ENCODE measurements around the gene MRPS35. TPM values are rescaled to one million over a fixed set of nuclear protein-coding genes. Genes with fewer than 3 reads are reported as not detected.

The MRPS35 gene
- total RNA-seq, 1 experiment from 2014 or later = 43.5 TPM

GRCh38 chr12:27802511-27802910 lies 91.9 kb downstream of the MRPS35 start (continued):
- TF ChIP-seq ARID4B (CRISPR knock-in tag; IDR thresholded peaks at IDR 0.05; ENCODE audit: borderline replicate concordance) (no peak), ZNF138 (CRISPR knock-in tag; conservative IDR thresholded peaks at IDR 0.05) (no peak), MAX (CRISPR knock-in tag; IDR thresholded peaks at IDR 0.05) (no peak), ZNF671 (CRISPR knock-in tag; IDR thresholded peaks at IDR 0.05) (no peak), MYBL2 (CRISPR knock-in tag; IDR thresholded peaks at IDR 0.05) (no peak), NR1H2 (CRISPR knock-in tag; IDR thresholded peaks at IDR 0.05) (no peak), ATF1 (CRISPR knock-in tag; IDR thresholded peaks at IDR 0.05) (no peak), ZNF263 (CRISPR knock-in tag; IDR thresholded peaks at IDR 0.05; ENCODE audit: low read depth) (no peak), MXD4 (CRISPR knock-in tag; IDR thresholded peaks at IDR 0.05; ENCODE audit: borderline replicate concordance) (no peak)
- TF ChIP-seq, protein P1, sequence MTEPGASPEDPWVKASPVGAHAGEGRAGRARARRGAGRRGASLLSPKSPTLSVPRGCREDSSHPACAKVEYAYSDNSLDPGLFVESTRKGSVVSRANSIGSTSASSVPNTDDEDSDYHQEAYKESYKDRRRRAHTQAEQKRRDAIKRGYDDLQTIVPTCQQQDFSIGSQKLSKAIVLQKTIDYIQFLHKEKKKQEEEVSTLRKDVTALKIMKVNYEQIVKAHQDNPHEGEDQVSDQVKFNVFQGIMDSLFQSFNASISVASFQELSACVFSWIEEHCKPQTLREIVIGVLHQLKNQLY (CRISPR knock-in tag; IDR thresholded peaks at IDR 0.05) = no peak

DNA sequence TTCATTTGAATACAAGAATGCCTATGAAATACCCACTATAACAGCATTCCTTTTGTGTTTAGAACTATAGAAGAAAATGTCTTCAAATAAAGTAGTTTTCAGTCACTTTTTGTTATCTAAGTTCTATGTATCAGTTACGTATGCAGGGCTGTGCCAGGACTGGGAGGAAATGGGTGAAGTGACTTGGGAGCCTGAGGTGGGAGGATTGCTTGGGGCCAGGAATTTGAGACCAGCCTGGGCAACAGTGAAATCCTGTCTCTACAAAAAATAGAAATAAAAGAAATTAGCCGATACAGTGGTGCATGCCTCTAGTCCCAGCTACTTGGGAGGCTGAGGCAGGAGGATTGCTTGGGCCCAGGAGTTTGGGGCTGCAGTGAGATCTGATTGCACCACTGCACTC lies 92.3 kb downstream of the MRPS35 start:
- H3K27ac Mint-ChIP-seq = no peak overlapping the region
- CTCF ChIA-PET = interaction anchor here (0.6 kb wide), 1 partner anchor 148 kb away, joined by 3 read pairs; no protein-coding TSS in a partner anchor
- TF ChIP-seq TEAD1 (CRISPR knock-in tag; IDR thresholded peaks at IDR 0.05) (no peak), ATF3 (CRISPR knock-in tag; conservative IDR thresholded peaks at IDR 0.05) (no peak), HMGA2 (CRISPR knock-in tag; IDR thresholded peaks at IDR 0.05) (no peak), ATF1 (CRISPR knock-in tag; IDR thresholded peaks at IDR 0.05) (no peak), PRRX2 (CRISPR knock-in tag; IDR thresholded peaks at IDR 0.05) (no peak), JUN (CRISPR knock-in tag; IDR thresholded peaks at IDR 0.05) (no peak)
- H3K4me1 Mint-ChIP-seq = peaks cover 6% of the 10 kb centered on the region
- ATAC-seq (no peak), DNase-seq (ENCODE audit: low spot score) (no peak)
- no peak overlapping the region for H3K4me3 Mint-ChIP-seq
- no peaks in the 10 kb centered on the region for H3K27me3 Mint-ChIP-seq (ENCODE audit: low read depth)
- POLR2A ChIA-PET = no interaction called here
- H3K36me3 Mint-ChIP-seq = peaks cover 13% of the 10 kb centered on the region
- no peaks in the 10 kb centered on the region for H3K9me3 Mint-ChIP-seq

DNA sequence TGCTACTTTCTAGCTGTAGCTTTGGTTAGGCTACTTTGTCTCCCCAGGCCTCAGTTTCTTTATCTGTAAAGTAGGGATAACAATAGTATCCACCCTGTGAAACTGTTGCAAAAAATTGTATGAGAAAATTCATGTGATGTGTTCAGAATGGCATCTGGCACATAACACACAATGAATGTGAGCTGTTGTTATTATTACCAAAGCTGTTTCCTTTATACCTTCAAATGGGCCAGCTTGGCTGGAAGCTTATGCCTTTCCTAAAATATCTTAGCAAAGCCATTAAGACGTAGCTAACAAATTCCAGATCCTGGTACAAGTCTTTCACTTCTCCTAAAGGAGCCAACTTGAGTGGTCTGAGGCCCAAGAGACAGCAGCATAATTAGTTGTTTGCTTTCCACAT lies 94.6 kb downstream of the MRPS35 start:
- no peaks in the 10 kb centered on the region for H3K9me3 Mint-ChIP-seq
- CTCF ChIA-PET = no interaction called here
- no peak overlapping the region for H3K4me3 Mint-ChIP-seq
- DNase-seq (ENCODE audit: low spot score) (no peak), ATAC-seq (no peak)
- no peak for TF ChIP-seq ZNF512 (CRISPR knock-in tag; IDR thresholded peaks at IDR 0.05; ENCODE audit: borderline replicate concordance)
- no peak for TF ChIP-seq TEAD4 (CRISPR knock-in tag; IDR thresholded peaks at IDR 0.05)
- TF ChIP-seq ELF4 (CRISPR knock-in tag; IDR thresholded peaks at IDR 0.05; ENCODE audit: low read depth) = no peak
- no peaks in the 10 kb centered on the region for H3K27me3 Mint-ChIP-seq (ENCODE audit: low read depth)
- peaks cover 6% of the 10 kb centered on the region for H3K4me1 Mint-ChIP-seq
- POLR2A ChIA-PET = no interaction called here
- no peaks in the 10 kb centered on the region for H3K36me3 Mint-ChIP-seq
- no peak overlapping the region for H3K27ac Mint-ChIP-seq

Other genes with a start within 250 kb of the MRPS35 start
- 22.3 to 28.7 TPM (median 27.7 TPM) in 3 replicates for gene PPFIBP1, start 186.6 kb upstream of the MRPS35 start, total RNA-seq (2021)
- gene REP15, start 14.4 kb upstream of the MRPS35 start, total RNA-seq (2021) = 0.26 TPM in 1 of 3 replicates, not detected in the others
- gene KLHL42, start 69.4 kb downstream of the MRPS35 start, total RNA-seq (2021) = 20.7 to 24.2 TPM (median 23.2 TPM) in 3 replicates
- gene MANSC4, start 69.4 kb downstream of the MRPS35 start, total RNA-seq (2021) = not detected in 3 replicates

All from WTC11 (cell line).